ENCODE measurements around the gene PYROXD2. TPM values are rescaled to one million over a fixed set of nuclear protein-coding genes. Genes with fewer than 3 reads are reported as not detected.
"Not testable (repeated sequence)": the region's sequence is repeated elsewhere in the genome, so short reads cannot be mapped to it uniquely, and the experiment has no call there.

PYROXD2 gene
- polyA plus RNA-seq, 5 donors, result 33.4 to 37.3 (median 36.1) TPM

- DNase-seq, result no peak
Observed at GRCh38 chr10:98367604-98368451, 47.2 kb downstream of the PYROXD2 start.

DNA sequence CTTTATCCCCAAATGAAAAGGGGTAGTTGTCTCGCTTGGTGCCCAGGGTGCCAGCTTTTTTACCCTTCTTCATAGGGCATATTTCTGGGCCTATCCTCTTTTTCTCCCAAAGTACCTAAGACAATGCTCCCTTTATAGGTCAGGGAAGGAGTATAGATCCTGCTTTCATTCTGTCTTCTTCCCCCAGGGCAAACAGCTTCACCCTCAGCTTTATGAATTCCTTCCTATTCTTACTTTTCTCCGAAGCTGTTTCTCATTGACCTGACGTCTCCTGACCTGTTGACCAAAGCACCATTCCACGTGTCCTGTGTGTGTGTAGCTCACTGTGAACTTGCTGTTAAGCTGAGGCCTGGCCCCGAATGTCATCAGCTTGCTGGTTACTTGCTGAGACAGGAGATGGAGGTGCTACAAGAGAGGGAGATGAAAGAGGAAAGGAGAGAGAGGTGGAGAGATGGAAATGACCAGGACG lies 48.9 kb downstream of the PYROXD2 start:
- DNase-seq, result no peak

DNA sequence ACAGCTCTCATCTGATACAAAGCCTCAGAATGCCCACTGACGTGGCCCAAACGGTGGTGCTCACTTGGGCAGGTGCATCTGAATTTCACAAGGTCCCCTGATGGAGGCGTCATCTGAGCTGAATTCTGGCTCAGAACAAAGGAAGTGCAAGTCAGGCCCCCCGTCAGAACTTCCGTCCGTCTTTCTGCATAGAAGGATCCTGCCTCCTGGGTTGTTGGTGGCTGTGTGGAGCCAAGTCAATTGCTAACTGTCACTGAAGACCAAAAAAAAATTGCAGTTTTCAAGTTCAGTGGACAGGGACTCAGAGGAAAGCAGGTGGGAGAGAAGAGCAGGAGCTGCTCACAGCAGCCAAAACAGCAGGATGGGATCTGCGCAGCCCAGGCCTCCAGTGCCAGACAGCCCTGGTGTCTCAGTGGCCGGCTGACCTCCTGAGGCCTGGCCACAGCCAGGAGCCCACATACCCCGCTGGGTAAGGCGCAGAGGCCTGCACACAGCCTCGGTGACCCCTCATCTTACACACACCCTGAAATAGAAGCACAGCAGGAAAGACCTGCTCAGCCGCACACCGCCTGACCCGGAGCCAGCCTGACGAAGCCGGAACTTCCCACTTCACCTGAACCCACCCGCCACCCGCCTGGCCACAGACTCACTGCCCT lies 49.4 kb downstream of the PYROXD2 start:
- DNase-seq, result peak in 1 of 2 donors; percentile 51

GRCh38 chr10:98364432-98365102 lies 50.4 kb downstream of the PYROXD2 start:
- no peak for DNase-seq

DNA sequence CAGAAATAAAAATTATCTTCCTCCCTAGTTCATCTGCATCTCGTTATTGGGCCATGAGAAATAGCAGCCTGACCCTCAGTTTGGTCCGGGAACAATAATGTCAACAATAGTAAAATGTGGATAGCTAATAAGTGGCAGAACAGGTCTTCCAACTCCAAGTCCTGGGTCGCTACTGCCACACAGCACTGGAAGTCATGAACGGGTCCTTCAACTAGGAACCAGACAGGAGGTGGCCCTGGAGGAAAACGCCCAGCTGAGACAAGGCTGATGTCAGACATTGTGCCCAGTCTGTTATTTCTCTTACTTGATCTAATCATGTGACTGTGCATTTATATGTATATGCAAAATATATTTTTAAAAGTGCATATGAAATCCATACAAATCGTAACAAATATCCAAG lies 51.8 kb downstream of the PYROXD2 start:
- no peak for DNase-seq

DNA sequence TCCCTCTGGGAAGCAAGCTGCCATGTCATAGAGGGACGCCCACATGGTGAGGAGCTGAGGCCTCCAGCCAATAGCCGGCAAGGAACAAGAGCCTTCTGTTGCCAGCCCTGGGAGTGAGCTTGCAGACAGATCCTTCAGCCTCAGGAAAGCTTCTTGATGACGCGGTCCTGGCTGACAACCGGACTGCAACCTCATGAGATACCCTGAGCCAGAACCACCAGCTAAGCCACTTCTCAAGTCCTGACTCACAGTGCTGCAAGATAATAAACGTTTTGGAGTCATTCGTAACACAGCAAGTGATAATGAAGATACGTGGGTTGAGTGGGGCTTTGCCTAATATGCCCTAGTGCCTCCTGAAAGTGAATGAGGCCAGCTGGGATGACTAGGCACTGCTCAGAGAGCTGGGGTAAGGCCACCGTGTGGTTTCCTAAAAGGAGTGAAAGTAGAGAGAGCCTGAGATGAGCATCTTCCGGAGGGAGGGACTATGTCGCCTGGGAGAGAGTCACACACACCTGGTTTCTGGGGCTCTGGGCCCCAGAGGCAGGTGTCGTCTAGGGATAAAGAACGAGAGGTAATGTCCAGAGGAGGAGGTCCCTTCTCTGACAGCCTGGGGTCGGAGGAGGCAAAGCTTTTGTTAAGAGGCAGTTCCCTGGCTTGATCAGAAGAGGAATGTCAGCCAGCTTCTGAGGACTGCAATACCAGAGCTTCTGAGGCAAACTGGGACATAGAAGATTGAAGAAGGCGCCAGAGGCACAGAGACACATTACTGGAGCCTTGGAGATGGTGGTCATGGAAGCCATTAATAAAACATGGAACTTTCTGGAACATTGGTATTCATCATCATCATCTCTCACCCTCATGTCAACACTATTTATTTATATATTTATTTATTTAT lies 53.6 kb downstream of the PYROXD2 start:
- DNase-seq, result peak; percentile 49 to 64

DNA sequence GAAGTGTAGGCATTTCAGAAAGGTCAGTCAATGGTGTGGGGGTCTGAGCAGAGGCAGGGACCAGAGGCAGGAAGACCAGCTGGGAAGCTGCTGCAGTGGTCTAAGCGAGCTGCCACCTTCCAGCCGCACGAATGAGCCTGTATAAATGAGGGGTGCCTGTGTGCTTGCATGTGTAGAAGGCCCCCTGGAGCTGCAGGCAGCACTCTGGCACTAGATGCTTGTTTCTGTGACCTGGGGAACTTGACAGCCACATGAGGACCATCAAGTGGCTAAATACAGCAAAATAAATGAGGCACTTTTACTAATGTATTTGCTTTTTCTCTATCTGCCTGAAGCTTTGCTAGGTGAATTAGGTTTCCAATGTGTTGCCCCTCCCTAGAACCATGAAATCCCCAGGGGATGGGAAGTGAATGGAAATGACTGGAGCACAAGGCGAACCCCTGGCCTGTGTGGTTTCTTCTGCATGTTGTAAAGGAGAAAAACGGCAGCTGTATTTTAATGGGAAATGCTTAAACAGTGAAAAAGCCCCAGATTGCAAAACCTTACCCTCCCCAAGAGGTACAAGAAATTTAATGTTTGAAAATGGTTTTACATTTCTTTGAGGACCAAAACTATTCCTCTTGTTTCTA lies 57.7 kb downstream of the PYROXD2 start:
- no peak for DNase-seq

- no peak for DNase-seq
Observed at GRCh38 chr10:98354491-98354890, 60.5 kb downstream of the PYROXD2 start.

- no peak for DNase-seq
Observed at GRCh38 chr10:98353170-98353569, 61.8 kb downstream of the PYROXD2 start.

GRCh38 chr10:98351831-98352402 lies 63.1 kb downstream of the PYROXD2 start:
- DNase-seq, result no peak

DNA sequence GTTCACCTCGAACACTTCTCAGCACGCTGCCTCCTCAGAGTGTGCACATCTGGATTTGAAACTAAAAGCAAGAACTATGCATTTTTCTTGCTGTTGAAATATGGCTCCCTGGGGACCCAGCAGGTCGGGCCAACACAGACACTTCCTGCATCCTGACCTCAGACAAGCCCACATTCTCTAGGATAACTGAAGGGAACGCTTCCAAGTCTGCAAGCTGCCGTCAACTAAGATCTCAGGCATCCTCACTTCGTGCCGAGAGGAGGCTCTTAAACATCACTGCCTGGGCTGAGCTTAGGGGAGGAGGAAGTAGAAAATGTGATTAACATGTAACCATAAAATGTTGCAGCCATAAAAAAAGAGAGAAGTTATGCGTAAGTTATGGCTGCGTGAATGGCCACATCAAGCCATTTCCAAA lies 65.5 kb downstream of the PYROXD2 start:
- DNase-seq, result no peak

DNA sequence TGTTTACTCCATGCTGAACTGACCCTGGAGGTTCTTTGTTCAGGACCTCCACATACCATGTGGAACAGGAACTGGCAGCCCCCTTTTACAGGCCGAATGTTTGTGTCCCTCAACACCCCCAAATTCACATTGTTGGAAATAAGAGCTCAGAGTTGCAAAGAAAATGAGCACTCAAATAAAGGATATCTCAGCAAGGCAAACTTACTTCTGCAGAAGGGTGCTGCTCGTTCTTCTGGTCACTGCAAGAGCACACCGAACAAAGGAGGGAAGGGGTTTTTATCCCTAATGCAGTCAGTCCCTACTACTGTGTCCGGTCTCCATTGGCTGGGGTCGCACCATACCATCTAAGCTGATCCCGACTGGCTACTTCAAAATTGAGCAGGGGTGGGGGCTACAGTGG lies 68.1 kb downstream of the PYROXD2 start:
- no peak for DNase-seq

DNA sequence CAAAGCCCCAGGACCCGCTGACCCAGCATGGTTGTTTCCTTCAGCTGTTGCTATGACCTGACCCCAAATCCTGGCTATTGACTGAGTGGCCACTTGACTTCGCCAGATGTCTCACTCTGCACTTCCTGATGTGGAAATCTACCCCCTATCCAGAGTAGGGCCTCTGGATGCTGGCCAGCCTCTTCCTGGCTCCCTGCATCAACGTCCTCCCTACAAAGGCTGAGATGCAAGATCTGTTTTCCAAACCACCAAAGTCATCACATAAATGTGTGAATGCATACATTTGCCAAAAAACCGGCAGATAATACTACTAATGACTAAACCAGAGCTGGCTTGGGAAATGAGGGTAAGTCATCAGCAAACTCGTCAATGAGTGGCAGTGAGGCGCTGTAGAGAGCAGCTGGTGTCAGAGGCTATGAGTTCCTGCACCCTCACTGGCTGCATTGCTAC lies 70.4 kb downstream of the PYROXD2 start:
- peak; percentile 83 to 88 for DNase-seq

DNA sequence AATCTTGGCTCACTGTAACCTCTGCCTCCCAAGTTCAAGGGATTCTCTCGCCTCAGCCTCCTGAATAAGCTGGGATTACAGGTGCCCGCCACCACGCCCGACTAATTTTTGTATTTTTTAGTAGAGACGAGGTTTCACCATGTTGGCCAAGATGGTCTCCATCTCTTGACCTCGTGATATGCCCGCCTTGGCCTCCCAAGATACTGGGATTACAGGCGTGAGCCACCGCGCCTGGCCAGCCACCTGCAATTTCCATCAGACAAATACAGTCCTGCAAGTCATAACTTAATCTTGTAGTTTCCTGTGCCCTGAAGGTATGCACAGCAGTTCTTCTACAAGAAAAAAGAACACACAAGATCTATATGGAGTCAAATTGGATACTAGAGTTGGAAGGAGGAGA lies 73.3 kb downstream of the PYROXD2 start:
- not testable (repeated sequence) for DNase-seq

GRCh38 chr10:98340940-98341310 lies 74.1 kb downstream of the PYROXD2 start:
- no peak for DNase-seq

GRCh38 chr10:98340261-98340939 lies 74.6 kb downstream of the PYROXD2 start:
- no peak for DNase-seq

GRCh38 chr10:98339799-98340198 lies 75.2 kb downstream of the PYROXD2 start:
- no peak for DNase-seq

- no peak for DNase-seq
Observed at GRCh38 chr10:98338896-98339295, 76.1 kb downstream of the PYROXD2 start.

- no peak for DNase-seq
Observed at GRCh38 chr10:98338318-98338717, 76.7 kb downstream of the PYROXD2 start.

DNA sequence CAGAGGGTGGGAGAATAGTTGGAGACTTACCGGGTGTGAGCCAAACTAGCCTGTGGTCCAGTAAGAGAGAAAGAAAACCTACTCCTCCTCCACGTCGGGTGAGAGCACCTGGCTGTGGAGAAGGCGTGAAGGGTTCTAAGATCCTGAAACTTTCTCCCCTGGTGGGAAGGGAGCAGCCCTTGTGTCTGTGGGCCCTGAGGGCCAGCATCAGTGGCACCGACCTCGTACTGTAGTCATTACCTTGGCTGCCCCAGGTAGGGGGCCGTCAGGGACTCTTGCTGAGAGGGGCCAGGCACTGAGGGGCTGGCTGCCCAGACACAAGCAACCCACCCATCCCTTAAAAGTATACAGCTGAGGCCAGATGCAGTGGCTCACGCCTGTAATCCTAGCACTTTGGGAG lies 77.5 kb downstream of the PYROXD2 start:
- no peak for DNase-seq

All from right lung (tissue), 5 donors.